ENCODE measurements around the gene ARHGEF25. TPM values are rescaled to one million over a fixed set of nuclear protein-coding genes. Genes with fewer than 3 reads are reported as not detected.

ARHGEF25 gene
- total RNA-seq, 2 donors from 2014 or later = 2.4 to 12.8 TPM

GRCh38 chr12:57622293-57623245, 11.3 kb downstream of the ARHGEF25 start:
- Histone ChIP-seq H3K9me3 (no peaks in the 10 kb centered on the region), H3K9ac (ENCODE audit: low read depth in 2 of 2, low read length in 2 of 2) (no peak overlapping the region), H3K27me3 (peaks cover 64% of the 10 kb centered on the region), H3K4me1 (peaks cover 11% of the 10 kb centered on the region), H3K36me3 (no peaks in the 10 kb centered on the region), H3K27ac (no peak overlapping the region), H3K4me3 (no peak overlapping the region)
- no peak for DNase-seq
- no peak for TF ChIP-seq CTCF (IDR thresholded peaks at IDR 0.05)
- intact Hi-C loops (cut with DNase I) = loop anchor here (5.0 kb wide), 1 partner anchor 160 kb away; no protein-coding TSS in a partner anchor

- TF ChIP-seq CTCF (IDR thresholded peaks at IDR 0.05) = no peak
- Histone ChIP-seq H3K9me3 (no peaks in the 10 kb centered on the region), H3K4me3 (no peak overlapping the region), H3K36me3 (no peaks in the 10 kb centered on the region), H3K27me3 (peaks cover 72% of the 10 kb centered on the region), H3K9ac (ENCODE audit: low read depth in 2 of 2, low read length in 2 of 2) (no peak overlapping the region), H3K27ac (no peak overlapping the region), H3K4me1 (peaks cover 11% of the 10 kb centered on the region)
- intact Hi-C loops (cut with DNase I) = loop anchor here (5.0 kb wide), 1 partner anchor 161 kb away; no protein-coding TSS in a partner anchor
- DNase-seq = no peak
Measured at GRCh38 chr12:57623385-57623784, 12.2 kb downstream of the ARHGEF25 start.

- Histone ChIP-seq H3K27ac (no peak overlapping the region), H3K36me3 (no peaks in the 10 kb centered on the region), H3K9me3 (no peaks in the 10 kb centered on the region), H3K4me1 (peaks cover 11% of the 10 kb centered on the region), H3K27me3 (peaks cover 77% of the 10 kb centered on the region), H3K4me3 (no peak overlapping the region), H3K9ac (ENCODE audit: low read depth in 2 of 2, low read length in 2 of 2) (no peak overlapping the region)
- intact Hi-C loops (cut with DNase I) = loop anchor here (5.0 kb wide), 1 partner anchor 162 kb away; no protein-coding TSS in a partner anchor
- TF ChIP-seq CTCF (IDR thresholded peaks at IDR 0.05) = no peak
- DNase-seq = no peak
Measured at GRCh38 chr12:57623811-57624390, 12.7 kb downstream of the ARHGEF25 start.

GRCh38 chr12:57624441-57625220, 13.4 kb downstream of the ARHGEF25 start:
- H3K4me1 ChIP-seq = peaks cover 11% of the 10 kb centered on the region
- DNase-seq = no peak
- peak overlapping the region in 1 of 2 donors; percentile 6 for H3K9ac ChIP-seq (ENCODE audit: low read depth in 2 of 2, low read length in 2 of 2)
- H3K36me3 ChIP-seq = no peaks in the 10 kb centered on the region
- no peak for TF ChIP-seq CTCF (IDR thresholded peaks at IDR 0.05)
- peaks cover 76% of the 10 kb centered on the region for H3K27me3 ChIP-seq
- H3K4me3 ChIP-seq = no peak overlapping the region
- no peaks in the 10 kb centered on the region for H3K9me3 ChIP-seq
- H3K27ac ChIP-seq = no peak overlapping the region
- intact Hi-C loops (cut with DNase I) = loop anchor here (5.0 kb wide), 1 partner anchor 162 kb away; no protein-coding TSS in a partner anchor

Data from colonic mucosa (tissue), 4 donors.